Activated naive CD8-positive, alpha-beta T cell treated with anti-CD3 and anti-CD28 coated beads, Interleukin-2, amount 10 ng/mL, durations not matched to agents 7 days and 5 days (primary cell): ENCODE results near the gene SPATA31D4. TPM values are rescaled to one million over a fixed set of nuclear protein-coding genes. Genes with fewer than 3 reads are reported as not detected.

Experiments
- ATAC-seq: fragments of 150-1000 bp; cut with Tn5 transposase; one replicate; pipeline ENCODE4 v1.10.0; 2021; ENCODE audit warnings: low read depth, moderate library complexity
- POLR2A ChIA-PET: fragments of 350-600 bp; sonication (Branson Sonifier 250); formaldehyde crosslinking; loops from one replicate; lab custom pipeline; 2021; ENCODE audit warnings: antibody characterized with exemption; lab: Charles Lee
- DNase-seq: peaks from one replicate; pipeline ENCODE4 v3.0.0; 2021
- H3K27ac Mint-ChIP-seq: one replicate; pipeline ENCODE4 v1.8.0; 2022; ENCODE audit warnings: mild to moderate bottlenecking, mixed read lengths
- H3K27me3 Mint-ChIP-seq: one replicate; pipeline ENCODE4 v1.8.0; 2022; ENCODE audit warnings: mild to moderate bottlenecking, moderate library complexity, mixed read lengths
- H3K36me3 Mint-ChIP-seq: one replicate; pipeline ENCODE4 v1.8.0; 2021; ENCODE audit warnings: mild to moderate bottlenecking, mixed read lengths
- H3K4me1 Mint-ChIP-seq: one replicate; pipeline ENCODE4 v1.8.0; 2021; ENCODE audit warnings: mixed read lengths
- H3K4me3 Mint-ChIP-seq: one replicate; pipeline ENCODE4 v1.8.0; 2022; ENCODE audit warnings: mild to moderate bottlenecking, moderate library complexity, mixed read lengths
- H3K9me3 Mint-ChIP-seq: one replicate; pipeline ENCODE4 v1.8.0; 2021; ENCODE audit warnings: mixed read lengths
- total RNA-seq, 2 experiments: library from RNA; stranded (reverse); gene quantifications; one replicate each; pipeline ENCODE4 v1.2.3, GENCODE V29; 2021

The SPATA31D4 gene
- total RNA-seq, 2 experiments from 2014 or later: not detected

GRCh38 chr9:81979196-81979595 lies 51.0 kb downstream of the SPATA31D4 start:
- Mint-ChIP-seq H3K27ac (no peak overlapping the region), H3K4me3 (no peak overlapping the region), H3K27me3 (no peaks in the 10 kb centered on the region), H3K36me3 (no peaks in the 10 kb centered on the region), H3K4me1 (no peaks in the 10 kb centered on the region), H3K9me3 (peaks cover 8% of the 10 kb centered on the region)
- POLR2A ChIA-PET: no interaction called here
- ATAC-seq: no peak
- DNase-seq: no peak

GRCh38 chr9:81980568-81980967 lies 52.3 kb downstream of the SPATA31D4 start:
- H3K27ac Mint-ChIP-seq: no peak overlapping the region
- H3K9me3 Mint-ChIP-seq: peaks cover 5% of the 10 kb centered on the region
- H3K36me3 Mint-ChIP-seq: no peaks in the 10 kb centered on the region
- no peaks in the 10 kb centered on the region for H3K4me1 Mint-ChIP-seq
- DNase-seq: no peak
- no peak overlapping the region for H3K4me3 Mint-ChIP-seq
- ATAC-seq: no peak
- no peaks in the 10 kb centered on the region for H3K27me3 Mint-ChIP-seq
- POLR2A ChIA-PET: no interaction called here

- ATAC-seq (no peak), DNase-seq (no peak)
- no peaks in the 10 kb centered on the region for H3K27me3 Mint-ChIP-seq
- peaks cover 4% of the 10 kb centered on the region for H3K9me3 Mint-ChIP-seq
- H3K36me3 Mint-ChIP-seq: no peaks in the 10 kb centered on the region
- no peak overlapping the region for H3K4me3 Mint-ChIP-seq
- no peaks in the 10 kb centered on the region for H3K4me1 Mint-ChIP-seq
- POLR2A ChIA-PET: no interaction called here
- no peak overlapping the region for H3K27ac Mint-ChIP-seq
These were observed 53.7 kb downstream of the SPATA31D4 start for GRCh38 chr9:81981883-81982282.

Other genes starting within 250 kb of the SPATA31D4 start
- gene TLE1, start 238.9 kb upstream of the SPATA31D4 start, total RNA-seq: under 1 TPM; 0.43 to 0.91 TPM
- not detected for gene SPATA31D3, start 15.1 kb downstream of the SPATA31D4 start, total RNA-seq
- gene SPATA31D1, start 60.3 kb downstream of the SPATA31D4 start, total RNA-seq: not detected